ENCODE data around the gene COPS6. TPM values are rescaled to one million over a fixed set of nuclear protein-coding genes. Genes with fewer than 3 reads are reported as not detected.

COPS6 gene
- total RNA-seq, 1 donor from 2014 or later, result 103 TPM

DNA sequence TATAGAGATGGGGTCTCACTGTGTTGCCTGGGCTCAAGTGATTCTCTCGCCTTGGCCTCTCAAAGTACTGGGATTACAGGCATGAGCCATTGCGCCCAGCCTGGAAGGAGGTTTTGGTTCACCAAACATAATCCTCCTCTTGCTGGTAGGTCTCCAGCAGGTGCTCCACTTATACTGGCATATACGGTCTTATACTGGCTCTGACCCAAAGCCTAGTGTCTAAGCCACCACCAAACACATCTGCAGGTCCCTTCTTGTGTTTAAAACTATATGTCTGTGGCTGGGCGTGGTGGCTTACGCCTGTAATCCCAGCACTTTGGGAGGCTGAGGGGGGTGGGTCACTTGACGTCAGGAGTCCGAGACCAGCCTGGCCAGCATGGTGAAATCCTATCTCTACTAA lies 43.4 kb downstream of the COPS6 start:
- no peaks in the 10 kb centered on the region for H3K27me3 Mint-ChIP-seq (ENCODE audit: low read depth)
- H3K9me3 Mint-ChIP-seq, result no peaks in the 10 kb centered on the region
- no peaks in the 10 kb centered on the region for H3K36me3 Mint-ChIP-seq
- DNase-seq (ENCODE audit: low spot score in 2 of 2, unreplicated experiment in 2 of 2), result no peak
- no peak for TF ChIP-seq CTCF (IDR thresholded peaks at IDR 0.05; ENCODE audit: unreplicated experiment)
- H3K4me1 Mint-ChIP-seq, result peaks cover 13% of the 10 kb centered on the region
- H3K4me3 Mint-ChIP-seq, result no peak overlapping the region
- H3K27ac Mint-ChIP-seq, result no peak overlapping the region

DNA sequence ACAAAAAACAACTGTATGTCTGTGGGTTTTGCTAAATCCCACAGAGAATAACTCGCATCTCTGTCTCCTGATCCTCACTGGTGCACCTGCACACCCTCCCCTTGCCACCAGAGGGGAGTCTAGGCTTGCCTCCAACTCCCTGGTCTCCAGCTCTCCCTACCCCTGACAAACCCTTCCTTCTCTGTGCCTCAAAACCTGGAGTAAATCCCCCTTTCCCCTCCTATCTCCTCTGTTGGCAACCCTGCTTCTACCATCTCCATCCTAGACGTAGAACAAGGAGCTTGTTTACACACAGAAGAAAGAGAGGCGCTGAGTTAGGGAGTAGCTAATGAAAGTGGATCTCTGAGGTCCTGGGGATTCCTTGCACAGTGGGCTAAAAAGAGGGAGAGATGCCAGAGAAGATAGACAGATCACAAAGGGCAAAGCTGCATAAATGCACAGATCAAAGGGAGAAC lies 44.0 kb downstream of the COPS6 start:
- no peaks in the 10 kb centered on the region for H3K9me3 Mint-ChIP-seq
- DNase-seq (ENCODE audit: low spot score in 2 of 2, unreplicated experiment in 2 of 2), result peak in 1 of 2 experiments; percentile 69
- H3K4me1 Mint-ChIP-seq, result peaks cover 13% of the 10 kb centered on the region
- no peaks in the 10 kb centered on the region for H3K27me3 Mint-ChIP-seq (ENCODE audit: low read depth)
- no peak overlapping the region for H3K4me3 Mint-ChIP-seq
- no peaks in the 10 kb centered on the region for H3K36me3 Mint-ChIP-seq
- no peak overlapping the region for H3K27ac Mint-ChIP-seq
- TF ChIP-seq CTCF (IDR thresholded peaks at IDR 0.05; ENCODE audit: unreplicated experiment), result peak; percentile 62

- no peaks in the 10 kb centered on the region for H3K36me3 Mint-ChIP-seq
- H3K27ac Mint-ChIP-seq, result no peak overlapping the region
- TF ChIP-seq CTCF (IDR thresholded peaks at IDR 0.05; ENCODE audit: unreplicated experiment), result no peak
- H3K9me3 Mint-ChIP-seq, result no peaks in the 10 kb centered on the region
- H3K27me3 Mint-ChIP-seq (ENCODE audit: low read depth), result peaks cover 7% of the 10 kb centered on the region
- H3K4me1 Mint-ChIP-seq, result peaks cover 2% of the 10 kb centered on the region
- no peak for DNase-seq (ENCODE audit: low spot score in 2 of 2, unreplicated experiment in 2 of 2)
- H3K4me3 Mint-ChIP-seq, result no peak overlapping the region
Measured at GRCh38 chr7:100137851-100138760, 49.3 kb downstream of the COPS6 start.

GRCh38 chr7:100141555-100141949 lies 52.8 kb downstream of the COPS6 start:
- Mint-ChIP-seq H3K4me1 (peaks cover 3% of the 10 kb centered on the region), H3K36me3 (no peaks in the 10 kb centered on the region), H3K4me3 (no peak overlapping the region), H3K9me3 (no peaks in the 10 kb centered on the region), H3K27me3 (ENCODE audit: low read depth) (peaks cover 7% of the 10 kb centered on the region), H3K27ac (no peak overlapping the region)
- TF ChIP-seq CTCF (IDR thresholded peaks at IDR 0.05; ENCODE audit: unreplicated experiment), result no peak
- no peak for DNase-seq (ENCODE audit: low spot score in 2 of 2, unreplicated experiment in 2 of 2)

Small RNA genes within 50 kb of the gene (microRNA-seq; reads per million reads assigned to microRNA genes)
- gene MIR106B, result 9,726 reads per million, percentile 96 among the genes with 10 or more reads in this experiment
- gene MIR25, result 1,029 reads per million, percentile 81 among the genes with 10 or more reads in this experiment
- gene MIR93, result 14,691 reads per million, percentile 96 among the genes with 10 or more reads in this experiment

Other genes starting within 250 kb of the COPS6 start
- gene OR2AE1, start 211.9 kb upstream of the COPS6 start, total RNA-seq, result 0.20 to 0.63 TPM (median 0.24 TPM) in 3 replicates
- gene TRIM4, start 169.4 kb upstream of the COPS6 start, total RNA-seq, result 13.1 to 14.1 TPM (median 13.6 TPM) in 3 replicates
- gene GJC3, start 159.3 kb upstream of the COPS6 start, total RNA-seq, result 0.27 to 0.54 TPM in 2 of 3 replicates, not detected in the other
- 0.27 to 0.56 TPM in 2 of 3 replicates, not detected in the other for gene AZGP1, start 112.9 kb upstream of the COPS6 start, total RNA-seq
- 143 to 149 TPM (median 143 TPM) in 3 replicates for gene ZKSCAN1, start 73.4 kb upstream of the COPS6 start, total RNA-seq
- 17.0 to 17.6 TPM (median 17.4 TPM) in 3 replicates for gene ZSCAN21, start 39.2 kb upstream of the COPS6 start, total RNA-seq
- 78.6 to 85.9 TPM (median 81.1 TPM) in 3 replicates for gene ZNF3, start 7.2 kb upstream of the COPS6 start, total RNA-seq
- 170 to 172 TPM (median 171 TPM) in 3 replicates for gene MCM7, start 12.4 kb downstream of the COPS6 start, total RNA-seq
- gene AP4M1, start 12.7 kb downstream of the COPS6 start, total RNA-seq, result 23.5 to 26.8 TPM (median 25.6 TPM) in 3 replicates
- 63.7 to 68.8 TPM (median 66.2 TPM) in 3 replicates for gene TAF6, start 30.4 kb downstream of the COPS6 start, total RNA-seq
- 26.1 to 27.9 TPM (median 27.4 TPM) in 3 replicates for gene CNPY4, start 30.7 kb downstream of the COPS6 start, total RNA-seq
- 2.9 to 3.5 TPM (median 2.9 TPM) in 3 replicates for gene MBLAC1, start 38.0 kb downstream of the COPS6 start, total RNA-seq
- gene LAMTOR4, start 59.9 kb downstream of the COPS6 start, total RNA-seq, result 97.2 to 109 TPM (median 105 TPM) in 3 replicates
- gene TRAPPC14, start 69.8 kb downstream of the COPS6 start, total RNA-seq, result 22.0 to 23.6 TPM (median 23.3 TPM) in 3 replicates
- 9.4 to 10.1 TPM (median 9.4 TPM) in 3 replicates for gene GAL3ST4, start 79.6 kb downstream of the COPS6 start, total RNA-seq
- 49.8 to 50.6 TPM (median 50.0 TPM) in 3 replicates for gene GPC2, start 88.4 kb downstream of the COPS6 start, total RNA-seq
- gene STAG3, start 88.9 kb downstream of the COPS6 start, total RNA-seq, result 0.94 to 1.9 TPM (median 1.4 TPM) in 3 replicates
- gene PVRIG, start 131.0 kb downstream of the COPS6 start, total RNA-seq, result not detected in 3 replicates
- not detected in 3 replicates for gene SPDYE3, start 218.7 kb downstream of the COPS6 start, total RNA-seq

All from mesothelial cell of epicardium (in vitro differentiated cells).